BLaER1 treated with 17β-estradiol and CSF1 and Interleukin-3, amounts not matched to agents 10 nM and 100 nM (cell line): ENCODE data around the gene ZNF266.

ENCODE experiments used
- H3K27ac ChIP-seq, 11 experiments: shearing (Covaris generic); formaldehyde crosslinking; 2 replicates each; pipeline ENCODE4 v1.8.1; 2022
- H3K27me3 ChIP-seq, 11 experiments: shearing (Covaris generic); formaldehyde crosslinking; 2 replicates each; pipeline ENCODE4 v1.8.1; 2022
- H3K36me3 ChIP-seq, 11 experiments: shearing (Covaris generic); formaldehyde crosslinking; 2 replicates each; pipeline ENCODE4 v1.8.1; 2022
- H3K4me1 ChIP-seq, 10 experiments: shearing (Covaris generic); formaldehyde crosslinking; 2 replicates each; pipeline ENCODE4 v1.8.1; 2022
- H3K4me2 ChIP-seq, 11 experiments: shearing (Covaris generic); formaldehyde crosslinking; 2 replicates each; pipeline ENCODE4 v1.8.1; 2022
- H3K4me3 ChIP-seq, 10 experiments: shearing (Covaris generic); formaldehyde crosslinking; 2 replicates each; pipeline ENCODE4 v1.8.1; 2022
- H3K9ac ChIP-seq, 11 experiments: shearing (Covaris generic); formaldehyde crosslinking; 2 replicates each; pipeline ENCODE4 v1.8.1; 2022
- H3K9me3 ChIP-seq, 11 experiments: shearing (Covaris generic); formaldehyde crosslinking; replicated peaks in 1 of 11; 2 replicates each; pipeline ENCODE4 v1.8.1; 2022
- H4K20me1 ChIP-seq, 11 experiments: shearing (Covaris generic); formaldehyde crosslinking; 2 replicates each; pipeline ENCODE4 v1.8.1; 2022
- Cebpa-rat ChIP-seq, 11 experiments: shearing (Covaris generic); IDR thresholded peaks; 2 replicates each; pipeline ENCODE4 v1.8.1; 2022

ZNF266 gene

DNA sequence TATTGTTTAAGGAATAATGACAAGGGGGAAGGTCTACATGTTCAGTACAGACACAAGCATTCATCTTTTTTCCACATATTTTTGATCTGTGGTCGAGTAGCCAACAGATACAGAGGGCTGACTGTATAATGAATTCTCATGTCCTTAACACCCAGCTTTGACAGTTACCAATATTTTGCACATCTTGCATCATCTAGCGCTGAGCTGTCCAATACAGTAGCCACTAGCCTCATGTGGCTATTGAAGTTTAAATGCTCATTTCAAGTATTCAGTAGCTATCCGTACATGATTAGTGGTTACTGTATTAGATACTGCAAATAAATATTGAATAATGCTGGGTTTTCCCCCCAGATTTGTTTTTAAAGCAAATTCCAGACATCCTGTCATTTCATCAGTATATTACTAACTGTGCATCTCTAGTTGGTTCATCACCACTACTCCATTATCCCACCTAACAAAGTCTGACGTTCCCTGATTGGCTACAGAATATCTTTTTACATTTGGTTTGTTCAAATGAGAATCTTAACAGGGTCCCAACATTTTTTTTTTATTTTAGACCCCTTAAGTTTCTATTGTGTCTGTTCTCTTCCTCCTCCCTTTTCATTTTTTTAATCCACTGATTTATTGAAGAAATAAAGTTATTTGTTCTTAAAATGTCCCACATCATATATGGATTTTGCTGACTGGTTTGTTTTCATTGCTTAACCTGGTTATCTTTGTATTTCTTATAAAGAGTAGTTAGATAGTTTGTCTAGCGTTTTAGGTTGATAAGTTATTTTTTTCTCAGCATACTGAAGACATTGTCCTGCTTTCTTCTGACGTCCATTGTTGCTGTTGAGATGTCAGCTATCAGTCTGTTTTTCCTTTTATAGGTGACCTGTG lies 64.4 kb downstream of the ZNF266 start:
- peaks cover 61 to 97% (median 85%) of the 10 kb centered on the region in 11 experiments for H3K36me3 ChIP-seq
- H3K27me3 ChIP-seq: no peaks in the 10 kb centered on the region
- H3K9me3 ChIP-seq: peaks cover 78 to 100% (median 93%) of the 10 kb centered on the region in 11 experiments

DNA sequence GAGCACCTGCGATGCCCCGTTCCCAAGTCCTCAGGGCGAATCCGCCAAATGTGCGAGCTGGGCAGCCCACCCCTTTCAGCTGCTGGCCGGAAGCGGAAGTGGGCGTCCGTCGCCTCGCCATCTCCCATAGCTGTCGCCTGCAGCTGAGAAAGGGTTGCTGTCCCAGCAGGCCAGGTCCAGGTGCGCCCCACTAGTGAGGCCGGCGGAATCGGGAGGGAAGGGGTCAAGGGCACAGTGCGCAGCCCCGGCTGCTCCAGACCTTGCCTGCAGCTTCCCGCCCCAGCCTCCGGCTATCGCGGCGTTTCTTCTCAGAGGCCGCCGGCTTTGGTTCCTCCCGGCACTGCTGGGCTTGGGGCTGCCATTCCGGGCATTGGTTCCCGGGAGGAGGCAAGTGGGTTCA lies 72.5 kb downstream of the ZNF266 start, which contains the start of gene ZNF177:
TSS of gene ZNF177 (plus strand) at position 109 of the 400 bp plus-strand sequence. CDS start 15,299 bp downstream, outside the sequence.
- Histone ChIP-seq H3K9me3 (peaks cover 92 to 100% (median 98%) of the 10 kb centered on the region in 11 experiments), H3K4me2 (no peak within 1 kb of the TSS), H3K4me1 (no peaks in the 10 kb centered on the region), H3K9ac (no peak within 1 kb of the TSS), H3K36me3 (peaks cover 62 to 94% (median 82%) of the 10 kb centered on the region in 11 experiments), H4K20me1 (no peaks in the 10 kb centered on the region), H3K4me3 (no peak within 1 kb of the TSS), H3K27me3 (no peaks in the 10 kb centered on the region), H3K27ac (no peak within 1 kb of the TSS)
- TF ChIP-seq Cebpa-rat (IDR thresholded peaks at IDR 0.05): no peak

More for the DNA sequence above, 64.4 kb downstream of the ZNF266 start:
- Histone ChIP-seq H3K9ac (no peak overlapping the region), H3K27ac (no peak overlapping the region), H3K4me3 (no peak overlapping the region), H4K20me1 (no peaks in the 10 kb centered on the region), H3K4me1 (no peaks in the 10 kb centered on the region), H3K4me2 (no peak overlapping the region)
- TF ChIP-seq Cebpa-rat (IDR thresholded peaks at IDR 0.05): no peak
